GM12865 (cell line): ENCODE measurements around the gene IFNGR1.
A peak's percentile ranks its signal among the peaks of the same experiment; 100 is the strongest.
"Not testable (repeated sequence)": the region's sequence is repeated elsewhere in the genome, so short reads cannot be mapped to it uniquely, and the experiment has no call there.

Experiments
- DNase-seq: peaks from one replicate; pipeline ENCODE4 v3.0.0; 2010; ENCODE audit warnings: low read depth
- H3K4me3 ChIP-seq: 2 replicates; pipeline ENCODE4 v1.5.1; 2011; ENCODE audit warnings: mild to moderate bottlenecking, low read depth, low read length, control low read depth
- CTCF ChIP-seq: IDR thresholded peaks from 2 replicates; pipeline ENCODE4 v1.5.1; 2011; ENCODE audit warnings: low read length, control low read depth, low read depth, inconsistent platforms; ENCODE audit not compliant: insufficient read depth; ENCODE audit errors: missing control alignments

Gene IFNGR1

DNA sequence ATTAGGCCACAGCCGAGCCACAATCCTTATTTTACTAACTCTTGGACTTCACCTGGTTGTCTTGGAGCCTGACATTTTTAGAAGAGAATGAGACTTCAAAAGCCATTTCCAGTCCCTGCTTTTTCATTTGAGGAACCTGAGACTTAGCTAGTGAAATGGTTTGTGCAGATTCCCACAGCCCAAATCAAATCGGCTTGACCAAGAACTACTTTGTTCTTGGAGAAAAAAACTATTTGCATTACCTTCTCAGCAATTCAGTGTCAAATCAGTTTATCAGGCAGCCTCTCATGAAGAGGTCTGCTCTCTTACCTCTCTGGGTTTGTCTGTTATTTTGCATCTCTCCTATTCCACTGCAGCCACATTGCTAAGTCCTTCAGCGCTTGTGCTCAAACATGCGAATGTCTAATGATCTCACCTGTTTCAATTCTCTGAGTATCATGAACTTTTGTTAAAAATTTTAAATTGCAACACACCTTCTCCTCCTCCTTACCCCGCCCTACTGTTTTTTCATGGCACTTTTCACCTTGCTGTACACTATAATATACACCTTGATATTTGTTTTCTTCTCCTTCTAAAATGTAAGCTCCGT is 573 bp upstream of the IFNGR1 start:
- DNase-seq = no peak
- peak overlapping the region; percentile 88 for H3K4me3 ChIP-seq
- TF ChIP-seq CTCF = no peak

- TF ChIP-seq CTCF = no peak
- DNase-seq = peak; percentile 68
- H3K4me3 ChIP-seq = peak overlapping the region; percentile 88
Measured at GRCh38 chr6:137218473-137218916, 690 bp downstream of the IFNGR1 start.

- no peak for TF ChIP-seq CTCF
- peak; percentile 62 for DNase-seq
- H3K4me3 ChIP-seq = peak overlapping the region; percentile 88
Measured at GRCh38 chr6:137217801-137218472, 1.2 kb downstream of the IFNGR1 start.

- no peak for TF ChIP-seq CTCF
- no peak for DNase-seq
Measured at GRCh38 chr6:137216875-137217553, 2.2 kb downstream of the IFNGR1 start.

DNA sequence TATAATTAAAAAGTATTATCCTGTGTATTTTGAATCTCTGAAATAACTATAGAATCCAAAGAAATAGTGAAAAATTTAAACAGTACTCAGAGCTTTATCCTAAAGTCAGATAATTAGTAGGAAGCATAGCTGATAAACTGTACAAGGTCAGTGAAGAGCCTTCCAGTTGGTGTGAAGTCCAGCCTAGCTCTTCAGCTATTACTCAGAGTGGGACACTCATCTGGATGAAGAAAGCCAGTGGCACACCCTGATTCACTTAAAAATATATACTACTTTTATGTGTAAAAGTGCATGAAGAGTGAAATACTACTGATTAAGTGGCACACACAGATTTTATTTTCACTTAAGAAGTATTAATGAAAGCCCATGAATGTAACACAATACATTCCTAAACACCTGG is 3.1 kb downstream of the IFNGR1 start:
- DNase-seq = no peak
- peak overlapping the region; percentile 88 for H3K4me3 ChIP-seq

More at GRCh38 chr6:137216875-137217553, 2.2 kb downstream of the IFNGR1 start:
- H3K4me3 ChIP-seq = peak overlapping the region; percentile 88

DNA sequence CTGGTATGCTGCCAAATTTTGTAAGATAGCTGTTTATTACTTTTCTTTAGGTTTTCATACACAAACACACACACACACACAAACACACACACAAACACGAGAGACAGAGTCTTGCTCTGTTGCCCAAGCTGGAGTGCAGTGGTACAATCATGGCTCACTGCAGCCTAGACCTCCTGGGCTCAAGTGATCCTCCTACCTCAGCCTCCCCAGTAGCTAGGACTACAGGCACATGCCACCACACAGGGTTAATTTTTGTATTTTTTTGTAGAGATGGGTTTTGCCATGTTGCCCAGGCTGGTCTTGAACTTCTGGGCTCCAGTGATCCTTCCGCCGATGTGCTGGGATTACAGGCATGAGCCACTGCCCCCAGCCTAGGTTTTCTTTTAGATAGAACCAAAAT is 3.6 kb downstream of the IFNGR1 start:
- not testable (repeated sequence) for DNase-seq
- H3K4me3 ChIP-seq = peak overlapping the region; percentile 88; the same call in 1 of the 2 replicates

More for the DNA sequence above, 3.1 kb downstream of the IFNGR1 start:
- TF ChIP-seq CTCF = no peak

DNA sequence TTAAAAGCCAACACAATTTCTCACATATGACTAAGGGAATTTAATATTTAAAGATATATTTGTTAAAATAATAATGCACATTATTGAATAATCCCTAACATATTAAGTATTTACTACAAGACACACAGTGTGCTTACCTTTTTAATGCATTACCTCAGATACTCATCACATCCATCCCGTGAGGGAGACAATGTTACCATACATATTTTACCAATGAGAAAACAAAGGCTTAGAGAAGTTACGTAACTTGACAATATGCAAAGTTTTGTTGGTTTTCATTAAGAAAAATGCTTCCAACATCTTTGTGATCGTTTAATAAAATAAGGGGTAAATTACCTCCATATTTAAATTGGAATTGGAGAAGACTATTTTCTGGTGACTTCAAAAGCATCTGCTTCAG is 4.3 kb downstream of the IFNGR1 start:
- no peak for TF ChIP-seq CTCF
- no peak overlapping the region for H3K4me3 ChIP-seq
- DNase-seq = no peak
